ENCODE measurements around the gene ZNF471.

The ZNF471 gene

DNA sequence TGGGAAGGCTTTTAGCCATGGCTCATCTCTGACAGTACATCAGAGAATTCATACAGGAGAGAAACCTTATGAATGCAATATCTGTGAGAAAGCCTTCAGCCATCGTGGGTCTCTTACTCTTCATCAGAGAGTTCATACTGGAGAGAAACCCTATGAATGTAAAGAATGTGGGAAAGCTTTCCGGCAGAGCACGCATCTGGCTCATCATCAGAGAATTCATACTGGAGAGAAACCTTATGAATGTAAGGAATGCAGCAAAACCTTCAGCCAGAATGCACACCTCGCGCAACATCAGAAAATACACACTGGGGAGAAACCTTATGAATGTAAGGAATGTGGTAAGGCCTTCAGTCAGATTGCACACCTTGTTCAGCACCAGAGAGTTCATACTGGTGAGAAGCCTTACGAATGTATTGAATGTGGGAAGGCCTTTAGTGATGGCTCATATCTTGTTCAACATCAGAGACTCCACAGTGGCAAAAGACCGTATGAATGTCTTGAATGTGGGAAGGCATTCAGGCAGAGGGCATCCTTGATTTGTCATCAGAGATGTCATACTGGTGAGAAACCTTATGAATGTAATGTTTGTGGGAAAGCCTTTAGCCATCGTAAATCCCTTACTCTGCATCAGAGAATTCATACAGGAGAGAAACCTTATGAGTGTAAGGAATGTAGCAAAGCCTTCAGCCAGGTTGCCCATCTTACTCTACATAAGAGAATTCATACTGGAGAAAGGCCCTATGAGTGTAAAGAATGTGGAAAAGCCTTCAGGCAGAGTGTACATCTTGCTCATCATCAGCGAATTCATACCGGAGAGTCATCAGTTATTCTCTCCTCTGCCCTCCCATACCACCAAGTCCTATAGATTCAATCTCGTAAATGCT lies 70.3 kb downstream of the ZNF471 start:
- no peak for DNase-seq
